AG08396 (cell line): ENCODE data around the gene NTRK3.
"Not testable (repeated sequence)": the region's sequence is repeated elsewhere in the genome, so short reads cannot be mapped to it uniquely, and the experiment has no call there.

ENCODE experiments used
- DNase-seq: peaks from one replicate; pipeline ENCODE4 v3.0.0; 2012; ENCODE audit warnings: low spot score, mixed read lengths

Gene NTRK3

GRCh38 chr15:87877114-87877810, 379.3 kb downstream of the NTRK3 start:
- no peak for DNase-seq

DNA sequence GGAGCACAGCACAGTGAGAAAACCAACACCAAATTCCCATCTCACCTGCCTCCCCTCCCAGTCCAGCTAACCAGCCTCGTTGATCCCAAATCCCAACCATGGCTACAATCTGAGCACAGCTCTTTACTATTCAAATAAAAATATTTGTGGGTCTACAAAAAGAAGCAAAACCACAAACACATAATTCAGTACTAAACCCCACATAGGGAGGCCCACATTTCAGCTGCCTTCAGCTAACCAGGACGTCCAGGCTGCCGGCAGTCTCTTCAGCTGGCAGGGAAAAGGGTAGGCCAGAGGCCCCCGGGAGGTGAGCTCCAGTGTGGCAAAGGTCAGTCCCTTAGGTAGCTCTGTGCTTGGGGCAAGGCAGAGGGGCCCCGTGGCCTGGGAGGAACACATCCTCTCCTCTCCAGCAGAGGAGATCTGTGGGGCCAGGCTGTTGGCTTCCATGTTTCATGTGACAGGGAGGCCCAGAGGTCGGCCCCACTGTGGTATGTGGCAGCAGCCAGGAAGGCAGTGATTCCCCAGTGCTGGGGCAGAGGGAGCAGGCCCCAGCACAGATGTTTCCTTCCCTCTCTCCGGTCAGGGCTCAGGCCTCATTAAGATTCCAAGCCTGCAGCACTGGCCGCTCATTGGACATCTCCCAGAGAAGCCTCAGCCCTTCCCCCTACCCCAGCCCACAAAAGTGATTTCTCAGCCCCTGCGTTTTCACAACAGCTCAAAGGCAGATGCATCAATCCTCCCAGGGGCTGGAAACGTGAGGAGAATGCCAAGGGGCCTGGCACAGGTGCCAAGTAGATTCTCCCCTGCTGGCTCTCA, 381.4 kb downstream of the NTRK3 start:
- no peak for DNase-seq

DNA sequence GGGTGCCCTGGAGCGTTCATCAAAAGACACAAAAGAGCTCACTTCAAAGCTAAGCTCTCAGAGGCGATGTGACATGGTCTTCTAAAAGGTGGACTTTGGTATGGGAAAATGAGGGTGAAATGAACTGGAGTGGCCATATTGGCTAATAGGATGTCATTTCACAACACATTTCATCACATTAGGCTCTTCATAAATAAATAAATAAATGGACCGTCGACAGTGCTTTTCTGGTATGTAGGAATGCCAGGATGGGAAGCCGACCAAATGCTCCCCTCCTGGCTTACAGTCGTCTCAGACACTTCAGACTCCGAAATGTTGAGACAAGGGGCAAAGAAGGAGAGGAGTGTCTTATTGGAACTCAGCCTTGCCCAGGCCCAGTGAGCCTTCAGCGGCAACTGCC, 383.0 kb downstream of the NTRK3 start:
- DNase-seq = no peak

GRCh38 chr15:87871731-87872320, 384.7 kb downstream of the NTRK3 start:
- no peak for DNase-seq

DNA sequence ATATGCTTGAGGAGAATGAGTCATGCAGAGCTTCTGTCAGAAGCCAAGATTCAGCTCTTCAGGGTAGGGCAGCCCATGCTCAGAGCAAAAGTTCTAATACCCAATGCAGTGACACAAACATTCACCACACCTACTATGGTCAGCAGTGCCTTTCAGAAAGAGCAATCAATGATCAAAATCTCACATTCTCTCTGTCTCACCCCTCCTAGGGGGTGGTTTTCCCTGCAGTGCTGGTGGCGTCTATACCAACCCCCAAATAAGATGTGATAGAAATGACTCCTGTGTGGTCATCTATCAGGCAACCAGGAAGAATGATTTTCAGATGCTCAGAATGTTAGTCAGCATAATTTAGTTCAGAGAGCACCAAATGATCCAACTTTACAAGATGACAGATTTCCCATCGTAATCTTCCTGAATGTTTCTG, 385.3 kb downstream of the NTRK3 start:
- DNase-seq = no peak

GRCh38 chr15:87866961-87867360, 389.6 kb downstream of the NTRK3 start:
- no peak for DNase-seq

- peak; percentile 19 for DNase-seq
These were observed 393.4 kb downstream of the NTRK3 start for GRCh38 chr15:87863152-87863551.

DNA sequence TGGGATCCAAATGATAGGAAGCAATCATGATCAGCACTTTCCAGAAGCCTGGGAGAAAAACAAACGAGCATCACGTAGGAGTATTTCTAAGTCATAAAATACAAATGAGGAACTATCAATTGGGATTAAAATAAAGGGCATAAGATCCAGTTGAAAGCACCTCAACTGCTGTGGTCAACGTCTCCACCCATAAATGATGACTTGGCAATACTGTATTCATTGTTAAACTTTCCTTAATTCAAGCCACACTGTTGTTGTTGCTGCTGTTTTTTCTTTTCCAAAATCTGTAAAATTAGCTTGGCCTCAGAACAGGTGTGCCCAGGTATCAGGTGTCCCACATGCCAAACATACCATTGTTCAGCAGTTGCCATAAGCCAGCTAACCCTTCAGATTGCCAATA, 395.8 kb downstream of the NTRK3 start:
- DNase-seq = no peak

DNA sequence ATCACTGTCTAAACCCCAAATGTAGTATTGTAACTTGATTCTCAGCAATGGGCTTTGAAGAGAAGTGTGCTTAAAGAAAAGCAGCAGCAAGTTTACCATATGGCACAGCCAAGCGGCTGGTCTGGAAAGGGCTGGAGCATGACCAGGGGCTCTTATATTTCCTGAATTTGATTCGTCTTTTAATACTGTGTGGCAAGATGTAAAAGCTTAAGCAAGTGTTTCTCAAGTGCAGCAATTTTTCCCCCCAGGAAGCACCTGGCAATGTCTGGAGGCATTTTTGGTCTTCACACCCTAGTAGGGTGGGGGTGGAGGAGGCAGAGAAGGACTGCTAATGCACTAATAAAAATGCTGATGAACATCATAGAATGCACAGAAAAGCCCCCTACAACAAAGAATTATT, 397.9 kb downstream of the NTRK3 start:
- no peak for DNase-seq

DNA sequence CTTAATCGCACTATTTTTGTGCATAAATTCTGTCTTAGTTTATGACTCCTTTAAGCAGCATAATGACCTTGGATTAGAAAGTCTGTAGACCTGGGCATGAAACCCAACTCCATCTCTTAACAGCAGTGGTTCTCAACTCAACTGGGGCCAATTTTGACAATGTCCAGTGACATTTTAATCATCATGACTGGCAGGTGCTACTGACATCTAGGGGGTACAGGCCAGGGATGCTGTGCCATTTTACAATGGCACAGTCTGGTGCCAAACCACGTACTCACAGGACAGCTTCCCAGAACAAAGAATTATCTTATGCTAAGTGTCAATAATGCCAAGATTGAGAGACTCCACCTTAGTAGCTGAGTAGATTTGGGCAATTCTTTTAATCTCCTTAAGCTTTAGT, 405.0 kb downstream of the NTRK3 start:
- no peak for DNase-seq

GRCh38 chr15:87850916-87851315, 405.6 kb downstream of the NTRK3 start:
- DNase-seq = no peak

GRCh38 chr15:87849181-87849580, 407.4 kb downstream of the NTRK3 start:
- no peak for DNase-seq

GRCh38 chr15:87848012-87848411, 408.5 kb downstream of the NTRK3 start:
- DNase-seq = no peak

GRCh38 chr15:87846746-87847145, 409.8 kb downstream of the NTRK3 start:
- DNase-seq = no peak

DNA sequence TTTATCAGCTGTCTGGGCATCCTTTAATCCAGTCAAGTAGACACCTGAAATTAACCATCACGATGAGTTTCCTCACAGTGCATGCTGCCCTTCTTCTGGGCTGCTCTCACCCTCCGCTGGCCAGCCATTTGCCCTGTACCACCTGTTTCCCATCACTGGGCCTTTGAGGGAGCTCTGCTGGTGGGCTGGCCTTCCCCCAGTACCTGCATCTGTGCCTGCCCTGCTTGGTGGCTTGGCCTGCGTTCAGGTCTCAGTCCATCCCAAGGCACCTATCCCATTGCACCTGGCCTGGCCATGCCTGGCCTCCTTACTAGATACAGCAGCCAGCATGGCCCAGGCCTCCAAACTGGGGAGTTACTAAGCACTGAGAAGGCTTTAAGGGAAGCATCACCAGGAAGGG, 413.2 kb downstream of the NTRK3 start:
- no peak for DNase-seq

- DNase-seq = no peak
These were observed 415.0 kb downstream of the NTRK3 start for GRCh38 chr15:87841426-87841998.

DNA sequence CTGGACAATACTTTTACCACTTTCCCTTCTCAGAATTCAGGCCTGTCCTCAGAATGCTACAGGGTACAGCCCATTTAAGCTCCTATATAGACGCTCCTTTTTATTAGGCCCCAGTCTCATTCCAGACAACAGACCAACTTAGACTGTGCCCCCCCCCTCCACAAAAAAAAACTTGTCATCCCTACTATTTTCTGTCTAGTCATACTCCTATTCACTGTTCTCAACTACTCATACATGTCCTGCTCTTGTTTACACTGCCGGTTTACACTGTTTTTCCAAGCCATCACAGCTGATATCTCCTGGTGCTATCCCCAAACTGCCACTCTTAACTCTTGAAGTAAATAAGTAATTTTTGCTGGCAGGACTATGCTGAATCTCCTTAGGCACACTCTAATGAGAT, 420.7 kb downstream of the NTRK3 start:
- DNase-seq = not testable (repeated sequence)

GRCh38 chr15:87833333-87833732, 423.2 kb downstream of the NTRK3 start:
- DNase-seq = not testable (repeated sequence)

GRCh38 chr15:87829332-87830050, 427.0 kb downstream of the NTRK3 start:
- DNase-seq = no peak

- no peak for DNase-seq
These were observed 427.9 kb downstream of the NTRK3 start for GRCh38 chr15:87828608-87829007.

DNA sequence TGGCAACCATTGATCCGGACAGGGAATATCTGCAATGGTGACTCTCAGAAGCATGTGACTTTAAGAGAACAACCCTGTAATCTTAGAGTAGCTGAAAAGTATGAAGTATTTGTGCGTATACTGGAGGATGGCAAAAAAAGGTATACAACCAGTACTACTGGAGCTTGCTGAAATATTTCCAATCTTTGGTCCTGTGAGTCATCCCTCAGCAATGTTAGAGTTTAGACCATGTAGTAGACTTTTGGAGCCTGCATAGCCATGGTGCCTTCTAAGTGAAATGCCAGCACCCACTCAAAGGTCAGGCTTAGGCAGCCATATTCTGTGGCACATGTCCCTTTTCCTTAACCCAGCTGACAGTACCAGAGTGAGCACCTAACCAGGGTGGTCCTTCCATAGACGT, 429.4 kb downstream of the NTRK3 start:
- peak; percentile 39 for DNase-seq

- DNase-seq = no peak
These were observed 430.3 kb downstream of the NTRK3 start for GRCh38 chr15:87826119-87826747.
